ENCODE results near the gene TSBP1. TPM values are rescaled to one million over a fixed set of nuclear protein-coding genes. Genes with fewer than 3 reads are reported as not detected.

TSBP1 gene
- total RNA-seq, 4 donors from 2014 or later = not detected

DNA sequence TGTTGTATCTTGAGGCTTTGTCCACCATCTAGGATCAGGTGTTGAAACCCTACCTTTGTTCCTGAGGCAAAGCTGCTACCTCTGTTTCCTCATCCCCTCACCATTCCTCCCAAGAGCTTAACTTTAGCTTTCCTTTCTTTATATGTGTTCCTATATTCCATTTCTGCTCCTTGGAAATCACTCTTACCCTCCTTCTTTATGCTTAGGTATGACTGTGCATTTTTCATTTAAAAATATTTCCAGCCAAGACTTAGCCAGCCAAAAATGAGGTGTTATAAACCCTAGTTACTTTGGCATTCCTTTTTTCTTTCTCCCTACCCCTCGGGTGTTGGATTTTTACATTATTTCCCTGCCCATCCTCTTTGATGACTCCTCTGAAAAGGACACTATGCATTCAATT is 57.7 kb downstream of the TSBP1 start:
- TF ChIP-seq CTCF (IDR thresholded peaks at IDR 0.05; ENCODE audit: low read depth) = no peak

DNA sequence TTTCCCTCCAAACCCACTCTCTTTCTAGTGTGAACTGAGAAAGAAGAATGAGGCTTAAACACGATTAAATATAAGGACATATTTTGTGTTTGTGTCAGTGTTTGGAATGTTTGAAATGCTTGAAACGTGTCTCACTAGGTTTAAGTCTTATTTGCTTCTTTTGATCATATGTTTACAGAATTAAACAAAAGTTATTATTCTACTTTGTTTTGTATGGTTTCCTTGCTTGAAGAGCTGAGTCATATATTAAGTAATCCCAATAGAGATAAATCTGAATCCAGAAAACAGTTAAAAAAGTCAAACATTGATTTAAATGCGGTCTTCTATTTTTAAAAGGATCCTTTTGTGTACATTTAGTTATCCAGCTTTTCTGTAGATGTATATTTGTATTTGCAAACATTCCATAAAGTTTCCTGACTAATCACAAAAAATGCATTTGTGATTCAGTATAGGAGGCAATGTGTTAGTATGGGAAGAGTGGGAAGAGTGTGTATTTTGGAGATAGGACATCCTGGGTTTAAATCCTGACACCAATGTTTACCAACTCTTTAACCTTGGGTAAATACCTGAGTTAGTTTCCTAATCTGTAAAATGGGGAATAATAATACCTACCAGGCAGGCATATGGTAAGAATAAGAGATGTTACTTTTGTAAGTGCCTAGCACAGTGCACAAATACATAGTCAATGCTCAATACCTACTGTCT is 72.9 kb downstream of the TSBP1 start:
- no peak for TF ChIP-seq CTCF (IDR thresholded peaks at IDR 0.05; ENCODE audit: low read depth)

DNA sequence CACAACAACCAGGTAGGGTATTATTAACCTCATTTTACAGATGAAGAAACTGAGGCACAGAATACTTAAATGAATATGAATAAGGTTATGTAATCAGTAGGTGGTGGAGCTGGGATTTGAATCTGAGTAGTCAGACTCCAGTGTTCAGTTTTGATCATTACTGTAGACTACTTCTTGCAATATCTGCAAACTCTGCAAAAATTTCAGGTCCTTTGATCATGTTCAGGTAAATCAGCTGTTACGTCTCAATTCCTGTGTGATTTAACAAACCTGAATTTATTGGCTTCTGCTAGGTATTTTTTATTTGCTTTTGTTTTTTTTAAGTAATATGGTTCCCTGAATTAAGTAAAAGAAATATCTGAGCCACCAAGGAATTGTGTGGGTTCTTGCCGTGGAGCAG is 77.1 kb downstream of the TSBP1 start:
- TF ChIP-seq CTCF (IDR thresholded peaks at IDR 0.05; ENCODE audit: low read depth) = no peak

DNA sequence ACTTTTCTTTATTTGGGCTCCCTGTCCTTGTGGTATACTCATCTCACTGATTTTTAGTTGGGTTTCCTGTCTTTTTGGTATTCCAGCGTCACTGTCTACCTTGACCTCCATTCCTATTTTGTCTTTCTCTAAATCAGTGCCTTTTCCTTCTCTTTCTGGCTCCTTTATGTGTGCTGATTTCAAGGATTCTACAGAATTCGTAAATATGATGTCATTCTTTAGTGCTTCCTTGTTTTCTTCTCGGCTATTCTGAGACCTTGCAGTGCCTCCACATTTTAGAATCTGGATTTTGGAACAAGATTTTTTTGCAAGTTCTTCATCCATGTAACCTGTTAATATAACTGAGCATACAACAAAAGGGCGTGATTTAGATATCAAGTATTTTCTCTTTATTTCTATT is 78.0 kb downstream of the TSBP1 start:
- TF ChIP-seq CTCF (IDR thresholded peaks at IDR 0.05; ENCODE audit: low read depth) = no peak

DNA sequence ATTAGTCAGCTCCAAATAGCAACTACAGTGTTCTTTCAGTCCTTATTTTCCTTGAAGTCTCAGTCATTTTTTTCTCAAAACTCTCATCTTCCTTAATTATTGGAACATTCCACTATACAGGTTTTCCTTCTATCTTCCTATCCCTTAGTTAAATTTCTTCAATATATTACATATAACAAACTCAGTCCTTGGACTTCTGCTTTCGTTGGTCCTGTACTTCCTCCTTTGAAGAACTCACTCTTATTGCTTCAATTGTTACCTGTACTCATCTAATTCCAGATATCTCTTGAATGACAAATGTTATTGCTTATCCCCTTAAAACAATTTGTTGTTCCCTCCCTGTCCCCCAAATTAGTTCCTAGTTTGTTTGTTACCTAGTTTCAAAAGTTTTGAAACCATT is 80.2 kb downstream of the TSBP1 start:
- TF ChIP-seq CTCF (IDR thresholded peaks at IDR 0.05; ENCODE audit: low read depth) = no peak

DNA sequence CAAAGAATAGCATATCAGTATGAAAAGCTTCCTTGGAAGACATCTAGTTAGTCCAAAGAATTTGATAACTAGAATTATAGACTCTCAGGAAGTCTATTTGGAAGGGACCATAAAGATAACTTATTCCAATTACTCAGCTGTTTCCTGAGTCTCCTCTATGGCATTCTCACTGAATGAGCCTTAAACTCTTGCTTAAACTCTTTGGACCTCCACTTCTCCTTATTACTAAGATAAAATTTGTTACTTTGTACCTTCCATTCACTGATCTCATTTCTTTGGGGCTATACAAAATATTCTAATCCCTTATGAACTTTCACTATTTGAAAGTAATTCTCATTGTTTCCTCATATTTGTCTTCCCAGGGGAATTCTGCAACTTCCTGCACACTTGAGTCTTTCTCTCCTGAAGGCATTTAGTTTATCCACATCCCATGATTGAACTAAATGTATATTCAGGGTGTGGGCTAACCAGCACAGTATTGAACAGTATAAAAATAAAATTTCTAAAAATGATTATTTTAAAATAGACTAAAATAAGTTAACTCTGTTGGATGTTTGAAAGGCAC is 80.7 kb downstream of the TSBP1 start:
- no peak for TF ChIP-seq CTCF (IDR thresholded peaks at IDR 0.05; ENCODE audit: low read depth)

- TF ChIP-seq CTCF (IDR thresholded peaks at IDR 0.05; ENCODE audit: low read depth) = no peak
These were observed 83.3 kb downstream of the TSBP1 start for GRCh38 chr6:32288426-32288825.

All from subcutaneous adipose tissue (tissue), 4 donors.